RWPE1 (cell line): ENCODE data around the gene CDKN2C.

Source experiments
- CTCF ChIA-PET: fragments of 350-600 bp; sonication (Branson Sonifier 250); formaldehyde crosslinking; extraction: SDS; loops from one replicate; lab custom pipeline; 2021; lab: Yijun Ruan, JAX
- POLR2A ChIA-PET: fragments of 400-600 bp; formaldehyde crosslinking; extraction: SDS; loops from one replicate; lab custom pipeline; 2020; ENCODE audit warnings: antibody characterized with exemption; ENCODE audit not compliant: low non-redundant PET; lab: Yijun Ruan, JAX
- DNase-seq: peaks from one replicate; pipeline ENCODE4 v3.0.0; 2012; ENCODE audit warnings: low spot score
- H3K27ac ChIP-seq: fragments of 450-650 bp; 2 replicates; pipeline ENCODE4 v1.5.1; 2017
- TF ChIP-seq, protein P1 (sequence below): fragments of 450-650 bp; conservative IDR thresholded peaks from 2 replicates; pipeline ENCODE4 v1.5.1; 2017; ENCODE audit warnings: low read depth, mild to moderate bottlenecking

Gene CDKN2C

DNA sequence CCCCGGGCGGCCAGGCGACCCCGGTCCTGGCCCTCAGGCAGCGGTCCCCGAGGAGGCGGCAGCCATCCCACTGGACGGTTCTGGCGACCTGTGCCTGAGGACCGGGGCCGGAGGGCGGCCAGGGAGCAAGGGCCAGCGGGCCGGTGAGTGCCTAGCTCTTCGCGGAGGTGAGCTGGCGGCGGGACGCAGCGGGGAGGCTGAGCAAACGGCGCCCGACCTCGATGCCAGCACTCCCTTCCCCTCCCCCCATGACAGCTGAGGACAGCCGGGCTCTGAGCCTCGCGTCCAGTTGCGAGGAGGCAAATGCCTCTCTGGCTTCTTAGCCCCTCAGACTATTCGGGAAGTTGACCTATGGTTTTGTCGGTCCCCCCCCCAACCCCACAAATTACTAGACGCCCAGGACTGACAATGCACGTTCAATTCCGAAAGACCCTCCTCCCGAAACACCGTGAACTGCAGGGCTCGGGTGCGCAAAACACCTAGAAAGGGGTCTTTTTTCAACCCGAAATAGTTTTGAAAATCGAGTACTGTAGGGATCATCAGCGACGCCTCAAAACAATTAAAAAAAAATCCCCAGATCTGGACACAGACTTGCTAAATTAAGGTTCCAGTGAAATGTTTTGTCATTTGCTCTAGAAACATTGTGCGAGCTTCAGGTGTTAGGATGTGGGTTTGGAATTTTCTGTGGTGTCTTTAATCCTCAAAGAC, 8.3 kb downstream of the CDKN2C start:
- H3K27ac ChIP-seq, result peak overlapping the region; percentile 95
- peak; percentile 51 for DNase-seq
- ChIA-PET POLR2A (interaction anchor here (0.5 to 0.7 kb wide), 3 partner anchors 9 to 314 kb away, joined by 3 to 8 read pairs (median 4); no protein-coding TSS in a partner anchor), CTCF (interaction anchor here (1.5 kb wide), 1 partner anchor 49 kb away, joined by 4 read pairs; no protein-coding TSS in a partner anchor)
- TF ChIP-seq, protein P1, sequence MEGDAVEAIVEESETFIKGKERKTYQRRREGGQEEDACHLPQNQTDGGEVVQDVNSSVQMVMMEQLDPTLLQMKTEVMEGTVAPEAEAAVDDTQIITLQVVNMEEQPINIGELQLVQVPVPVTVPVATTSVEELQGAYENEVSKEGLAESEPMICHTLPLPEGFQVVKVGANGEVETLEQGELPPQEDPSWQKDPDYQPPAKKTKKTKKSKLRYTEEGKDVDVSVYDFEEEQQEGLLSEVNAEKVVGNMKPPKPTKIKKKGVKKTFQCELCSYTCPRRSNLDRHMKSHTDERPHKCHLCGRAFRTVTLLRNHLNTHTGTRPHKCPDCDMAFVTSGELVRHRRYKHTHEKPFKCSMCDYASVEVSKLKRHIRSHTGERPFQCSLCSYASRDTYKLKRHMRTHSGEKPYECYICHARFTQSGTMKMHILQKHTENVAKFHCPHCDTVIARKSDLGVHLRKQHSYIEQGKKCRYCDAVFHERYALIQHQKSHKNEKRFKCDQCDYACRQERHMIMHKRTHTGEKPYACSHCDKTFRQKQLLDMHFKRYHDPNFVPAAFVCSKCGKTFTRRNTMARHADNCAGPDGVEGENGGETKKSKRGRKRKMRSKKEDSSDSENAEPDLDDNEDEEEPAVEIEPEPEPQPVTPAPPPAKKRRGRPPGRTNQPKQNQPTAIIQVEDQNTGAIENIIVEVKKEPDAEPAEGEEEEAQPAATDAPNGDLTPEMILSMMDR, result no peak

DNA sequence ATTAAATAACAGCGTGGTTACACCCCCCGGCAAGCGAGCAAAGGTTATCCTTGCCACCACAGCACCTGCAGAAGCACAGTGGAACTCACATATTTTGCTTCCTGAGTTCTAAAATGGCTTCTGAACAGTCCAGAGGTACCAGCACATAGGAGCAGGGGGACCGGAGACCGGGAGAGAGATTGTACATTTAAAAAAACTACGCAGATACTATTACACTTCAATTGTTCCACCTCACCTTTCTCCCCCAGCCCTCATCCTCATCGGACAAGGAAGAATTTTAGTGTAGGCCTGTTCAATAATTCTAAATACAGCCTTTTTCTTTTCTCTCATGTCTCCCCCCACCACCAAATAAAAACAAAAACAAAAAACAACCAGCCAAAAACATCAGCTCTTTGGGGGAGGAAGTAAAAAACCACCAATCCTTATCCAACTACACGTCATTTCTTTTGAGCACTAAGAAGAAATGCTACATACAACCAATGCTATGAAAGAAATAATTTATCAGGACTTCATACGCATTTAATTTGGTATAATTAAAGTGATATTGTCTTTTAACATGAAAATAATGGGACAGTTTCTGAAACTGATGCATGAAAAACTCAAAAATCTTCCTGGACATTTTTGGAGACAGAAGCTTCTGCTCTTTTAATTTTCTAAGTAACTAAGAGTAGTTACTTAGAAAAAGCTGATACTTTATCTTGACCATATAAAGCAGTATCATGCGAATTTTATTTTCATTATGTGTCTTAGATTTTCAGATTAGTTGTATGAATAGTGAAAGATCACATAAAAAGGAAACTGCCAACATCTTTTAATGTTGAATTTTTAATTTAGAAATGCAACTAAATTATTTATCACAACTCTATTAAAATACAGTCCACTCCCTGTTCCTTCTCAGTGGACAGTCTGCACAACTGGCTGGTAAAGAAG, 9.1 kb downstream of the CDKN2C start:
- TF ChIP-seq, protein P1, result no peak
- peak overlapping the region; percentile 95 for H3K27ac ChIP-seq
- ChIA-PET CTCF (no interaction called here), POLR2A (no interaction called here)
- DNase-seq, result no peak

DNA sequence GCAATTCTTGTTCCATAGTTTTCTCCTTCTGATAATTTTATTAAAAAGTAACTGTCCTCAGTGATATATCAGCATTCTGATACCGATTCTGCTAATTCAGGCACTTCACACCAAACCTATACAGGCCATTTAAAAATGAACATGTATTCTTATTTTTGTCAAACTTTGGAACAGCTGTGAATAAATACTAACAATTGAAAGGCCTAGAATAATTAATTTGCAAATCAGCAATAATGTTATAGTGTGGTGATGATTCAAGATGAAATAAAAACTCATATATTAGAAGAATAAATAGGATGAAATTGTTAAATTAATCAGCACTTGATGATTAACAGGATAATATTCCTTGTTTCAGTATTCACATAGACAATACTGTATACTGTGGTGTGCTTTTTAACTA, 9.9 kb downstream of the CDKN2C start:
- ChIA-PET CTCF (no interaction called here), POLR2A (no interaction called here)
- H3K27ac ChIP-seq, result no peak overlapping the region

GRCh38 chr1:50980505-50980904, 10.5 kb downstream of the CDKN2C start:
- no peak for DNase-seq
- no peak overlapping the region for H3K27ac ChIP-seq
- POLR2A ChIA-PET, result no interaction called here
- TF ChIP-seq, protein P1, result no peak
- CTCF ChIA-PET, result no interaction called here

More for the DNA sequence above, 9.9 kb downstream of the CDKN2C start:
- TF ChIP-seq, protein P1, result no peak
- no peak for DNase-seq

DNA sequence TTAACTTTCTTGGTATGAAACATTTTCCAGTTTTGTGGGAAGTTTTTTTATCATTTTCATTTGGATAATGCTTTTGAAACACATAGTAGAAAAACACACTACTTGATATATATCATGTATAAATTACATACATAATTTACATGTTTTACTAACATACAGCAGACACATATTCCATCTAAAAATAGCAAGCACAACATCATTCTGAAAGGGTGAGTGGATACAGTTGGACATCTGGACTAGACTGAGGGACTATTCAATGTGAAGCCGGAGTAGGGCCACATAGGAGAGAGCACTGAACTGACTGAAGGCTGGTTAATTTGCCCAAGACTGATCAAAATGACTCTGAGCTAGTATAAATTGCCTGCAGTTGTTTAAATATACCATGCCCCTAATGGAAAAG, 11.7 kb downstream of the CDKN2C start:
- no peak overlapping the region for H3K27ac ChIP-seq
- TF ChIP-seq, protein P1, result no peak
- no peak for DNase-seq
- ChIA-PET CTCF (interaction anchor here (0.6 kb wide), 1 partner anchor 42 kb away, joined by 4 read pairs; no protein-coding TSS in a partner anchor), POLR2A (no interaction called here)

GRCh38 chr1:50982611-50983010, 12.6 kb downstream of the CDKN2C start:
- H3K27ac ChIP-seq, result no peak overlapping the region
- no peak for DNase-seq
- TF ChIP-seq, protein P1, result no peak
- POLR2A ChIA-PET, result no interaction called here
- CTCF ChIA-PET, result no interaction called here
